ENCODE results near the gene MSL2.

GRCh38 chr3:136209921-136210320 lies 13.8 kb upstream of the MSL2 start:
- TF ChIP-seq CTCF (conservative IDR thresholded peaks at IDR 0.05; ENCODE audit: low read depth, low read length) (no peak), CEBPB (IDR thresholded peaks at IDR 0.05; ENCODE audit: low read depth, low read length) (no peak), MAFK (IDR thresholded peaks at IDR 0.05; ENCODE audit: low read depth, low read length) (no peak)

Data from IMR-90 (cell line).